Keratinocyte (primary cell): ENCODE results near the gene DAPK2. TPM values are rescaled to one million over a fixed set of nuclear protein-coding genes. Genes with fewer than 3 reads are reported as not detected.

Experiments
- DNase-seq: peaks from one replicate; pipeline ENCODE4 v3.0.0-alpha.2; 2011; ENCODE audit warnings: low read depth, missing footprints, low spot score
- FAIRE-seq: peaks from 2 replicates; lab custom pipeline; 2011; peaks lifted over from hg19 to GRCh38; lab: Jason Lieb, UNC
- H2AFZ ChIP-seq: 2 replicates; pipeline ENCODE4 v1.6.0; 2012; ENCODE audit warnings: low read length, control low read depth, inconsistent platforms; ENCODE audit not compliant: control insufficient read depth
- H3K27ac ChIP-seq: 2 replicates; pipeline ENCODE4 v1.5.1; 2011; ENCODE audit warnings: low read length; ENCODE audit not compliant: control insufficient read depth, insufficient read depth
- H3K27me3 ChIP-seq: 3 replicates; pipeline ENCODE4 v1.6.0; 2011; ENCODE audit warnings: low read length; ENCODE audit not compliant: control insufficient read depth, insufficient read depth; ENCODE audit errors: extremely low read depth
- H3K36me3 ChIP-seq, 2 experiments: 2 replicates in 1 of 2; 3 replicates in 1 of 2; pipeline ENCODE4 v1.5.1; 2011; ENCODE audit warnings: low read length in 2 of 2, mild to moderate bottlenecking in 1 of 2; ENCODE audit not compliant: control insufficient read depth in 2 of 2, insufficient read depth in 2 of 2; ENCODE audit errors: extremely low read depth in 1 of 2
- H3K4me1 ChIP-seq: 3 replicates; pipeline ENCODE4 v1.5.1; 2011; ENCODE audit warnings: low read length; ENCODE audit not compliant: control insufficient read depth, insufficient read depth; ENCODE audit errors: extremely low read depth
- H3K4me2 ChIP-seq: 3 replicates; pipeline ENCODE4 v1.6.0; 2011; ENCODE audit warnings: low read depth, low read length; ENCODE audit not compliant: control insufficient read depth, insufficient read depth; ENCODE audit errors: extremely low read depth
- H3K4me3 ChIP-seq, 3 experiments: fragments of 200-600 bp in 1 of 3; sonication (generic) in 1 of 3; 2 replicates in 2 of 3; 3 replicates in 1 of 3; pipeline ENCODE4 v1.5.1; 2011 to 2016; ENCODE audit warnings: low read length in 3 of 3, mild to moderate bottlenecking in 3 of 3, control low read depth in 2 of 3, inconsistent platforms in 1 of 3, low read depth in 1 of 3, mixed read lengths in 1 of 3, mixed run types in 1 of 3, moderate library complexity in 1 of 3; ENCODE audit not compliant: control insufficient read depth in 2 of 3, insufficient read depth in 2 of 3; ENCODE audit errors: extremely low read depth in 1 of 3
- H3K79me2 ChIP-seq: 2 replicates; pipeline ENCODE4 v1.6.0; 2012; ENCODE audit warnings: low read length; ENCODE audit not compliant: control insufficient read depth, insufficient read depth
- H3K9ac ChIP-seq: 3 replicates; pipeline ENCODE4 v1.6.0; 2011; ENCODE audit warnings: low read length; ENCODE audit not compliant: control insufficient read depth, insufficient read depth; ENCODE audit errors: extremely low read depth
- H3K9me1 ChIP-seq: 3 replicates; pipeline ENCODE4 v1.6.0; 2011; ENCODE audit warnings: low read length; ENCODE audit not compliant: control insufficient read depth, insufficient read depth; ENCODE audit errors: extremely low read depth
- H3K9me3 ChIP-seq: 2 replicates; pipeline ENCODE4 v1.5.1; 2012; ENCODE audit warnings: low read depth, low read length; ENCODE audit not compliant: control insufficient read depth
- H4K20me1 ChIP-seq: 3 replicates; pipeline ENCODE4 v1.6.0; 2011; ENCODE audit warnings: low read length; ENCODE audit not compliant: control insufficient read depth, insufficient read depth; ENCODE audit errors: extremely low read depth
- CTCF ChIP-seq, 3 experiments: IDR thresholded peaks in 1 of 3; conservative IDR thresholded peaks in 1 of 3; optimal IDR thresholded peaks in 1 of 3; 2 replicates in 2 of 3; 3 replicates in 1 of 3; pipeline versions ENCODE3 to v1.5.1; 2011; ENCODE audit warnings: low read length in 3 of 3, mild to moderate bottlenecking in 3 of 3, moderate library complexity in 2 of 3, control low read depth in 1 of 3, inconsistent platforms in 1 of 3; ENCODE audit not compliant: insufficient read depth in 2 of 3; ENCODE audit errors: extremely low read depth in 1 of 3
- EZH2 ChIP-seq: IDR thresholded peaks from one replicate; pipeline ENCODE4 v1.6.1; 2012; ENCODE audit warnings: inconsistent platforms, mild to moderate bottlenecking, low read length, moderate library complexity
- dilution Hi-C: fragments of 300-500 bp; cut with MboI; formaldehyde crosslinking; loops from one replicate; pipeline ENCODE4 v1.7.0; 2020; ENCODE audit warnings: low sequenced_read_pairs; ENCODE audit not compliant: extremely low pct_ligation_motif_present
- polyA plus RNA-seq, 5 experiments: library from polyadenylated mRNA; depleted of rRNA in 3 of 5; stranded (reverse) in 3 of 5; stranded (forward) in 1 of 5; unstranded in 1 of 5; fragments of >200 nt; gene quantifications; 1 replicate in 1 of 5; 2 replicates in 3 of 5; 3 replicates in 1 of 5; pipeline versions ENCODE4 v1.2.1 to v1.2.3, GENCODE V29; 2011 to 2012; ENCODE audit warnings: missing spikeins in 2 of 5, low read depth in 1 of 5, low replicate concordance in 1 of 5

The DAPK2 gene
- polyA plus RNA-seq, 1 donor (not counting 4 experiments of a cell fraction or from before 2014, with no cell fraction given), result 1.4 TPM

GRCh38 chr15:63986185-63986680 is 60.1 kb downstream of the DAPK2 start:
- Histone ChIP-seq H3K9ac (no peak overlapping the region), H3K9me1 (peaks cover 2% of the 10 kb centered on the region), H3K4me3 (no peak overlapping the region), H3K27me3 (no peaks in the 10 kb centered on the region), H3K79me2 (no peaks in the 10 kb centered on the region), H2AFZ (no peak overlapping the region), H3K4me2 (no peak overlapping the region), H3K27ac (no peak overlapping the region), H4K20me1 (no peaks in the 10 kb centered on the region), H3K36me3 (peaks cover 0 to 1% of the 10 kb centered on the region in 2 experiments), H3K4me1 (peaks cover 11% of the 10 kb centered on the region), H3K9me3 (no peaks in the 10 kb centered on the region)
- DNase-seq, result no peak
- dilution Hi-C loops, result no loop called here
- no peak for FAIRE-seq
- no peak for TF ChIP-seq EZH2
- no peak for TF ChIP-seq CTCF (optimal IDR thresholded peaks at IDR 0.05 in 1 of 3, IDR thresholded peaks at IDR 0.05 in 1 of 3, conservative IDR thresholded peaks at IDR 0.05 in 1 of 3; ENCODE audit: extremely low read depth in 1 of 3, insufficient read depth in 2 of 3, low read length in 3 of 3)

- Histone ChIP-seq H3K9me3 (no peaks in the 10 kb centered on the region), H3K4me2 (no peak overlapping the region), H3K9me1 (peaks cover 2% of the 10 kb centered on the region), H3K4me3 (no peak overlapping the region), H3K27me3 (no peaks in the 10 kb centered on the region), H3K36me3 (peaks cover 0 to 1% of the 10 kb centered on the region in 2 experiments), H4K20me1 (no peaks in the 10 kb centered on the region), H3K9ac (no peak overlapping the region), H3K27ac (no peak overlapping the region), H3K4me1 (peaks cover 11% of the 10 kb centered on the region), H3K79me2 (no peaks in the 10 kb centered on the region), H2AFZ (no peak overlapping the region)
- no peak for FAIRE-seq
- no peak for DNase-seq
- dilution Hi-C loops, result no loop called here
- TF ChIP-seq EZH2, result no peak
- no peak for TF ChIP-seq CTCF (optimal IDR thresholded peaks at IDR 0.05 in 1 of 3, IDR thresholded peaks at IDR 0.05 in 1 of 3, conservative IDR thresholded peaks at IDR 0.05 in 1 of 3; ENCODE audit: extremely low read depth in 1 of 3, insufficient read depth in 2 of 3, low read length in 3 of 3)
Measured at GRCh38 chr15:63985221-63986184, 60.8 kb downstream of the DAPK2 start.
